SU-DHL-6 (cell line): ENCODE measurements around the gene FAM184B.

Experiments
- H2AFZ ChIP-seq: fragments of 200-600 bp; sonication (generic); 2 replicates; pipeline ENCODE4 v1.6.1; 2014; ENCODE audit warnings: low read depth, mild to moderate bottlenecking, moderate library complexity, mixed read lengths, antibody characterized with exemption, low read length; ENCODE audit not compliant: severe bottlenecking
- H3F3A ChIP-seq: fragments of 200-600 bp; shearing (Covaris generic); 2 replicates; pipeline ENCODE4 v1.6.0; 2016; ENCODE audit warnings: antibody characterized with exemption, mild to moderate bottlenecking; ENCODE audit not compliant: insufficient read depth
- H3K27ac ChIP-seq: fragments of 200-600 bp; sonication (generic); 2 replicates; pipeline ENCODE4 v1.5.1; 2016; ENCODE audit warnings: low read depth, mild to moderate bottlenecking, low read length, moderate library complexity, mixed read lengths
- H3K27me3 ChIP-seq: fragments of 200-600 bp; sonication (generic), shearing (Covaris generic); 2 replicates; pipeline ENCODE4 v1.6.0; 2014; ENCODE audit warnings: mild to moderate bottlenecking, low read length
- H3K36me3 ChIP-seq: fragments of 200-600 bp; sonication (generic); 2 replicates; pipeline ENCODE4 v1.6.1; 2014; ENCODE audit warnings: mild to moderate bottlenecking, low read length, mixed read lengths
- H3K4me2 ChIP-seq: fragments of 300-600, 200-600 bp; shearing (Covaris generic), sonication (generic); 2 replicates; pipeline ENCODE4 v1.6.0; 2014; ENCODE audit warnings: low read length, low read depth, mild to moderate bottlenecking; ENCODE audit not compliant: poor library complexity, severe bottlenecking
- H3K4me3 ChIP-seq: fragments of 200-600 bp; sonication (generic); 2 replicates; pipeline ENCODE4 v1.5.1; 2014; ENCODE audit warnings: antibody characterized with exemption, low read length, mild to moderate bottlenecking, mixed read lengths; ENCODE audit not compliant: insufficient read depth, poor library complexity, severe bottlenecking
- H3K79me2 ChIP-seq: fragments of 200-600 bp; sonication (generic); 2 replicates; pipeline ENCODE4 v1.6.1; 2014; ENCODE audit warnings: mild to moderate bottlenecking, low read length, moderate library complexity; ENCODE audit not compliant: insufficient read depth
- H3K9ac ChIP-seq: fragments of 200-600 bp; sonication (generic); 2 replicates; pipeline ENCODE4 v1.7.0; 2014; ENCODE audit warnings: mild to moderate bottlenecking, low read length
- H3K9me2 ChIP-seq: fragments of 200-600 bp; sonication (generic); replicated peaks from 2 replicates; pipeline ENCODE4 v1.6.1; 2014; ENCODE audit warnings: low read length; ENCODE audit not compliant: insufficient read depth
- H3K9me3 ChIP-seq: fragments of 200-600 bp; sonication (generic); 2 replicates; pipeline ENCODE4 v1.6.1; 2014; ENCODE audit warnings: low read length, mixed read lengths; ENCODE audit not compliant: insufficient read depth
- H4K20me1 ChIP-seq: fragments of 200-600 bp; sonication (generic); 2 replicates; pipeline ENCODE4 v1.6.1; 2014; ENCODE audit warnings: low read depth, mild to moderate bottlenecking, antibody characterized with exemption, low read length, moderate library complexity, mixed read lengths
- EZH2phosphoT487 ChIP-seq: fragments of 200-600 bp; sonication (generic), shearing (Covaris generic); conservative IDR thresholded peaks from 2 replicates; pipeline ENCODE4 v1.6.1; 2018; ENCODE audit warnings: mild to moderate bottlenecking, antibody characterized with exemption, low read length, moderate library complexity, mixed read lengths
- TF ChIP-seq, protein P1 (sequence below): fragments of 200-600 bp; sonication (generic); IDR thresholded peaks from one replicate; pipeline ENCODE4 v1.5.1; 2017; ENCODE audit warnings: antibody characterized with exemption, mild to moderate bottlenecking, low read length, moderate library complexity; ENCODE audit not compliant: insufficient read depth, poor library complexity, severe bottlenecking

FAM184B gene

DNA sequence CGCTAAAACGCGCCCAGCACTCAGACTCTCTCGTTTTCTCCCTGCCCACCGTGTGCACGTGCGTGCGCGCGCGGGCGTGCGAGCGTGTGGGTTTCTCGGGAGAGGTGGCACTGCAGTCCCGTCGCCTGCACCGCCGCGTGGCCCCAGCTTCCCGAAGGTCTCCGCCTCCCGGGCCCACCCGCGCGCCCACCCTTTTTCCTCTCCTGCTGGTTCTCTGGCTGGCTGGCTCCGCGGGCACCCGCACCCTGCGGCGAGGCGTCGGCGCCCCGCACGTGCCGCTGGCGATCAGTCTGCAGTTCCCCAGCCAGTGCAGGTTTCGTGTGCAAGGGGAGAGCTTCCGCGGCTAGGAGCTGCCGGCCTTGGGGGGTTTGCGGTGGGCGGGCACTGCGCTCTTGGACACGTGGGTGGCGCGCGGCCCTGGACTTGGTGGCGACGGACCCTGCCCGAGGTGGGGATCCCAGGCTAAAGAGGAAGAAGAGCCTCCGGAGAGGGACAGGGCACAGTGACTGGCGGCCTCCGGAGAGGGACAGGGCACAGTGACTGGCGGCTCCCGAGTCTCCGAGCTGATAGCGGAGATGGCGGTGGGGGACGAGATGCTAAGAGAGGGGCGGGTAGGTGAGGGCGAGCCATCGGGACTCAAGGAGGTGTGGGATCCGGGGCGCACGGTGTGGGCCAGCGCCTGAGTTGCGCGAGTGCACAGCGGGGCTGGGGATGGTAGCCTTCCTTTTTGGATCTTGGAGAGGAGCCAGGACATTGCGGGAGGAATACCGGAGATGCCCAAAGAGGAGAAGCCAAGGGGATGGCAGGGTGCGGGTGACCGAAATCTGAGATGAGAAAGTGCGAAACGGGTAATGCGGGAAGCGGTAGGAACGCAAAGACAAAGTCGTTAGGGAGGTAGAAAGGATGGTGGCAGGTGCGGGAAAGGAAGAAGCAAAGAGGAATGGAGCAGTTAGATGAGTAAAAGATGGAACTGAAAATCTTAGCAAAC lies at the start of gene FAM184B:
FAM184B (minus strand) TSS at position 322 of the 988 bp plus-strand sequence. CDS start 322 bp downstream, outside the sequence.
- no peak within 1 kb of the TSS for H3K4me3 ChIP-seq
- H3K27me3 ChIP-seq: no peaks in the 10 kb centered on the region
- H3K27ac ChIP-seq: no peak within 1 kb of the TSS
- no peaks in the 10 kb centered on the region for H3K79me2 ChIP-seq
- H2AFZ ChIP-seq: no peak within 1 kb of the TSS
- no peaks in the 10 kb centered on the region for H3K9me3 ChIP-seq
- TF ChIP-seq EZH2phosphoT487: no peak
- TF ChIP-seq, protein P1, sequence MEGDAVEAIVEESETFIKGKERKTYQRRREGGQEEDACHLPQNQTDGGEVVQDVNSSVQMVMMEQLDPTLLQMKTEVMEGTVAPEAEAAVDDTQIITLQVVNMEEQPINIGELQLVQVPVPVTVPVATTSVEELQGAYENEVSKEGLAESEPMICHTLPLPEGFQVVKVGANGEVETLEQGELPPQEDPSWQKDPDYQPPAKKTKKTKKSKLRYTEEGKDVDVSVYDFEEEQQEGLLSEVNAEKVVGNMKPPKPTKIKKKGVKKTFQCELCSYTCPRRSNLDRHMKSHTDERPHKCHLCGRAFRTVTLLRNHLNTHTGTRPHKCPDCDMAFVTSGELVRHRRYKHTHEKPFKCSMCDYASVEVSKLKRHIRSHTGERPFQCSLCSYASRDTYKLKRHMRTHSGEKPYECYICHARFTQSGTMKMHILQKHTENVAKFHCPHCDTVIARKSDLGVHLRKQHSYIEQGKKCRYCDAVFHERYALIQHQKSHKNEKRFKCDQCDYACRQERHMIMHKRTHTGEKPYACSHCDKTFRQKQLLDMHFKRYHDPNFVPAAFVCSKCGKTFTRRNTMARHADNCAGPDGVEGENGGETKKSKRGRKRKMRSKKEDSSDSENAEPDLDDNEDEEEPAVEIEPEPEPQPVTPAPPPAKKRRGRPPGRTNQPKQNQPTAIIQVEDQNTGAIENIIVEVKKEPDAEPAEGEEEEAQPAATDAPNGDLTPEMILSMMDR: no peak
- no peak within 1 kb of the TSS for H3K9ac ChIP-seq
- H4K20me1 ChIP-seq: no peaks in the 10 kb centered on the region
- H3K4me2 ChIP-seq: no peak within 1 kb of the TSS
- no peaks in the 10 kb centered on the region for H3K9me2 ChIP-seq
- H3F3A ChIP-seq: no peaks in the 10 kb centered on the region
- H3K36me3 ChIP-seq: no peaks in the 10 kb centered on the region

DNA sequence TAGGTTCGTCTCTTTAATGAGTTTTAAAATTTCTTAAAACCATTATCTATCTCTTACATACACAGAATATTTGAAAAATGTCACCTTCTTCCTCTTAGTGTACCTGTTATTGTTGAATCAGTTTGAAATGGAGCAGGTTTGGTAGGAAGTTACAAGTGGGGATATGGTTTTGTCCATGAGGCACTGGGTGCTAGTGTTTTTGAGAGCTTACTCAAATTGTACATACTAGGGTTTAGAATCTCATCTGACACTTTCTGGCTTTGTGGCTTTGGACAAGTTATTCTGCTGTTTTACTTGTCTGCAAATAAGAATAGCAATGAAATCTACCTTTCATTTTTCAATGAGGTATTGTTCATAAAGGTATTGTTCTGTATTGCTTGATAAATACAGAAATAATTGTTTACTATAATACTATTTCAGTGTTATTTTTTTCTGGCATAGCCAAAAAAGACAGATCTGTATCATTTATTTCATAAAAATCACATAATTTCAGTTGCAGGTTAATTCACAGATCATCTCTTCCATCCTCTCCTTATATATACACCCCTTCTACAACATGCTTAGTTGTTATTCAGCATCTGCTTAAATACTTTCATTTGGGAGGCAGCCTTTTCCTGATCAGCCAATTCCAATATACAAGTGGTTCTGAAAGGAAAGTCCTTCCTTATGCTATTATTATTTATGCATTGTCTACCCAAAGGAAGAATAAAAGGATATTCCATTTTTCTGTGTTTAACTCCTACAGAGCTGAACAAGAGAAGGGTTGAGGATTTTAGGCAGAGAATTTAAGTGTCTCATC lies 42.6 kb upstream of the FAM184B start:
- Histone ChIP-seq H3K36me3 (peaks cover 85% of the 10 kb centered on the region), H3K4me2 (no peak overlapping the region), H3K9me2 (no peaks in the 10 kb centered on the region)

DNA sequence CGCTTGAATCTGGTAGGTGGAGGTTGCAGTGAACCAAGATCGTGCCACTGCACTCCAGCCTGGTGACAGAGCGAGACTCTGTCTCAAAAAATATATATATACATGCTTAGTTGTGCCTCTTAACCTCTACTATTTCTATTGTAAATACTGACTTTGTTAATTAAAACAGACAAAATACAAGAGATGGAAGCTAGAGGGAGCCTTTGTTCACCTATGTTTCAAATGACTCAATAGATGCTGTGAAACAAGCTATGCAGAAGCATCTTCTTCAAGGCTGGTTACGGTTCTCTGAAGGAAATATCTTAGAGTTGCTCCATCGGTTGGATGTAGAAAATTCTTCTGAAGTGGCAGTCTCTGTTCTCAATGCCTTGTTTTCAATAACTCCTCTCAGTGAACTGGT lies 35.6 kb upstream of the FAM184B start:
- H3K79me2 ChIP-seq: peaks cover 77% of the 10 kb centered on the region
- TF ChIP-seq, protein P1: peak; percentile 40
- no peak for TF ChIP-seq EZH2phosphoT487
- H3K36me3 ChIP-seq: peaks cover 81% of the 10 kb centered on the region

More for the DNA sequence above, 42.6 kb upstream of the FAM184B start:
- no peak overlapping the region for H3K9ac ChIP-seq
- TF ChIP-seq, protein P1: no peak
- no peak for TF ChIP-seq EZH2phosphoT487
- no peaks in the 10 kb centered on the region for H3K9me3 ChIP-seq
- H4K20me1 ChIP-seq: peaks cover 12% of the 10 kb centered on the region; the same call in 1 of the 2 replicates
- H3K27me3 ChIP-seq: no peaks in the 10 kb centered on the region
- H3K4me3 ChIP-seq: no peak overlapping the region
- H3F3A ChIP-seq: peaks cover 29% of the 10 kb centered on the region; the same call in 1 of the 2 replicates
- H3K79me2 ChIP-seq: peaks cover 64% of the 10 kb centered on the region
- no peak overlapping the region for H2AFZ ChIP-seq
- no peak overlapping the region for H3K27ac ChIP-seq

More for the DNA sequence above, 35.6 kb upstream of the FAM184B start:
- no peak overlapping the region for H3K4me3 ChIP-seq
- H3K9me3 ChIP-seq: no peaks in the 10 kb centered on the region
- H3K4me2 ChIP-seq: no peak overlapping the region
- no peaks in the 10 kb centered on the region for H3K9me2 ChIP-seq
- H3K9ac ChIP-seq: no peak overlapping the region
- H3F3A ChIP-seq: peaks cover 12% of the 10 kb centered on the region
- H3K27me3 ChIP-seq: no peaks in the 10 kb centered on the region
- H2AFZ ChIP-seq: no peak overlapping the region
- H3K27ac ChIP-seq: no peak overlapping the region
- peaks cover 47% of the 10 kb centered on the region for H4K20me1 ChIP-seq
